ENCODE data around the gene GEMIN5.

GEMIN5 gene

DNA sequence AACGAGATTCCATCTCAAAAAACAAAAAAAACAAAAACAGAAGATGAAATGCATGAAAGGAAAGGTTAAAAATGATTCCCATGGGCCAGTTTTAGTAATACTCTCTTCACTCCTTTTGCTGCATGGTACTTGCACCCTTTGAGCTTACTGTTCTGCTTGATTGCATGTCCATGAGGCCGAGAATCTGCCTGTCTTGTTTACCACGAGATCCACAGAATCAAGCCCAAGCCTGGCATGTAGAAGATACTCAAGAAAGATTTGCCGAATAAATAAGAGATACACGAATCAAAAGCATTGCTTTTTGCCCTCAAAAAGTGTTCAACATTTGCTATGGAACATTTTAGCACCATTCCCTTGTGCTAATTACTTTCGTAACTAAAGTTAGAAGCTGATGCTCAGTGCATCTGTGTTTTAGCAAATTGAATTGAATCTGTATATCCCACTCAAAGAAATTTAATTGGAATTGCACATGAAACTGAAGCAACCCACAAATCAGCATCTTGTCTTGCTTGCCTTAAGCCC, 88.7 kb downstream of the GEMIN5 start:
- TF ChIP-seq CTCF (IDR thresholded peaks at IDR 0.05; ENCODE audit: insufficient read depth, low read depth, low read length, missing control alignments) = no peak
- no peak for DNase-seq (ENCODE audit: low read depth)
- no peak overlapping the region for H3K4me3 ChIP-seq (ENCODE audit: low read length)

DNA sequence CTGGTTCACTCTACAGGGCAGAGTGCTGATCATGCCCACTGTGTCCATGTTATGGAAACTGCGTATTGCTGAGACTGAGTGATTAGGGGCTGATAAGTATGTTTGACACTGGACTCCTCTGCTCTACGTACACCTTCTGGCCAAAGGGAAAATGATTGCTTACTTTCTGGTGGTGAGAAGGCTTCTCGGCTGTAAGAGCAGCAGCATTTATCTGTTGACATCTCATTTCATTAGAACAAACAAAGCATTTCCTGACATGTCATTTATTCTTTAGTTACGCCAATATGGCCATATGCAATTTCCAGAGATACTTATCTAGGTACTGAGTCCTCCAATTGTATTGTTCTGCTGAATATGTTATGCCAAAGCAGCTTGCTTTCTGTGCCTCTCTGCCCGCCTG, 93.2 kb downstream of the GEMIN5 start:
- no peak for TF ChIP-seq CTCF (IDR thresholded peaks at IDR 0.05; ENCODE audit: insufficient read depth, low read depth, low read length, missing control alignments)
- DNase-seq (ENCODE audit: low read depth) = no peak
- no peak overlapping the region for H3K4me3 ChIP-seq (ENCODE audit: low read length)

DNA sequence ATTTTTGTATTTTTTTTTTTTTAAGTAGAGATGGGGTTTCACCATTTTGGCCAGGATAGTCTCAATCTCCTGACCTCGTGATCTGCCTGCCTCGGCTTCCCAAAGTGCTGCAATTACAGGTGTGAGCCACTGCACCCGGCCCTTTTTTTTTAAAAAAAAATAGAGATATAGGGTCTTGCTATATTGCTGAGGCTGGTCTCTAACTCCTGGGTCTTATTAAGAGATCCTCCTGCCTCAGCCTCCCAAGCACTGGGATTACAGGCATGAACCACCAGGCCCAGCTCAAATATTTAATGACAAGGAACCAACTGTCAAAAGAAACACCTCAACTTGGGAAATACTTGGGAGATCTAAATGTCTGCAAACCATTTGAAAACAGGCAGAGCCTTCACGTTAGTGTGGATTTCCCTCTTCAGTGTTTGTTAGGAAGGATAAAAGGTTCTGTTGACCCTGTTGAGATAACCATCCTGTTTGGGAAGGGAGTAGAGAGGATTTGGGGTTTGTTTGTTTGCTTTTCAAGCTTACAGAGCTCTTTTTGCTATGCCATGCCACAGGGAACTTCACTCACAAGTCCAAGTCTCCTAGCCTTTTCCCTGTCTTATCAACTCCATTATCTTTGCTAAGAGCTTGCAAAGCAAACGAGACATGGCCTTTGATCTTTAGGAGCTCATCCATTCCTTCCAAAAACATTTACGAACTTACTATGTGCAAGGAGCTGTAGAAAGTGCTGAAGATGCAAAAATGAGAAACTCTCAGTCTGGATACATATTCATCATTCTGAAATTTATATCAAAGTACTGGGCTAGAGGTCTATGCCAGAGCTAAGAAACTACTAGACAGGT, 95.1 kb downstream of the GEMIN5 start:
- no peak overlapping the region for H3K4me3 ChIP-seq (ENCODE audit: low read length)
- no peak for TF ChIP-seq CTCF (IDR thresholded peaks at IDR 0.05; ENCODE audit: insufficient read depth, low read depth, low read length, missing control alignments)
- DNase-seq (ENCODE audit: low read depth) = no peak

- DNase-seq (ENCODE audit: low read depth) = no peak
- no peak overlapping the region for H3K4me3 ChIP-seq (ENCODE audit: low read length)
- TF ChIP-seq CTCF (IDR thresholded peaks at IDR 0.05; ENCODE audit: insufficient read depth, low read depth, low read length, missing control alignments) = no peak
Observed at GRCh38 chr5:154841273-154841661, 96.7 kb downstream of the GEMIN5 start.

- TF ChIP-seq CTCF (IDR thresholded peaks at IDR 0.05; ENCODE audit: insufficient read depth, low read depth, low read length, missing control alignments) = no peak
- no peak overlapping the region for H3K4me3 ChIP-seq (ENCODE audit: low read length)
- no peak for DNase-seq (ENCODE audit: low read depth)
Observed at GRCh38 chr5:154840435-154841272, 97.4 kb downstream of the GEMIN5 start.
